Activated naive CD4-positive, alpha-beta T cell treated with anti-CD3 and anti-CD28 coated beads for 36 hours (primary cell): ENCODE measurements around the gene PANK2. TPM values are rescaled to one million over a fixed set of nuclear protein-coding genes. Genes with fewer than 3 reads are reported as not detected.
"Not testable (repeated sequence)": the region's sequence is repeated elsewhere in the genome, so short reads cannot be mapped to it uniquely, and the experiment has no call there.

Experiments
- CTCF ChIA-PET: fragments of 350-600 bp; sonication (Branson Sonifier 250); formaldehyde crosslinking; loops from one replicate; lab custom pipeline; 2021; ENCODE audit warnings: antibody characterized with exemption; lab: Charles Lee
- DNase-seq: peaks from one replicate; pipeline ENCODE4 v3.0.0-alpha.2; 2020
- H3K27ac Mint-ChIP-seq: one replicate; pipeline ENCODE4 v1.8.0; 2021; ENCODE audit warnings: mild to moderate bottlenecking, mixed read lengths
- H3K27me3 Mint-ChIP-seq: one replicate; pipeline ENCODE4 v1.8.0; 2021; ENCODE audit warnings: low read depth, mixed read lengths
- H3K36me3 Mint-ChIP-seq: one replicate; pipeline ENCODE4 v1.8.0; 2021; ENCODE audit warnings: low read depth, mixed read lengths
- H3K4me1 Mint-ChIP-seq: one replicate; pipeline ENCODE4 v1.8.0; 2021; ENCODE audit warnings: low read depth, mixed read lengths
- H3K4me3 Mint-ChIP-seq: one replicate; pipeline ENCODE4 v1.8.0; 2021; ENCODE audit warnings: mild to moderate bottlenecking, moderate library complexity, mixed read lengths
- H3K9me3 Mint-ChIP-seq: one replicate; pipeline ENCODE4 v1.8.0; 2021; ENCODE audit warnings: mixed read lengths
- intact Hi-C: fragments of 100-400 bp; cut with micrococcal nuclease; formaldehyde crosslinking; loops from one replicate; pipeline ENCODE4 v1.15.1; 2023
- total RNA-seq, 2 experiments: library from RNA; stranded (reverse); gene quantifications; one replicate each; pipeline ENCODE4 v1.2.3, GENCODE V29; 2021

The PANK2 gene
- total RNA-seq, 2 experiments from 2014 or later: 39.8 to 44.7 TPM

GRCh38 chr20:3906744-3907721 is 17.8 kb downstream of the PANK2 start:
- H3K27me3 Mint-ChIP-seq, H3K9me3 Mint-ChIP-seq: not testable (repeated sequence)
- intact Hi-C loops: loop anchor here (1.0 to 5.0 kb wide), 8 partner anchors 8 to 175 kb away; partner anchors contain the start of genes CDC25B and PANK2
- peaks cover 40% of the 10 kb centered on the region for H3K36me3 Mint-ChIP-seq
- H3K4me1 Mint-ChIP-seq: peaks cover 68% of the 10 kb centered on the region
- CTCF ChIA-PET: interaction anchor here (0.6 to 1.0 kb wide), 3 partner anchors 10 to 99 kb away, joined by 3 to 4 read pairs (median 4); no protein-coding TSS in a partner anchor
- H3K4me3 Mint-ChIP-seq: peak overlapping the region; percentile 49
- peak; percentile 74 for DNase-seq
- H3K27ac Mint-ChIP-seq: peak overlapping the region; percentile 93

DNA sequence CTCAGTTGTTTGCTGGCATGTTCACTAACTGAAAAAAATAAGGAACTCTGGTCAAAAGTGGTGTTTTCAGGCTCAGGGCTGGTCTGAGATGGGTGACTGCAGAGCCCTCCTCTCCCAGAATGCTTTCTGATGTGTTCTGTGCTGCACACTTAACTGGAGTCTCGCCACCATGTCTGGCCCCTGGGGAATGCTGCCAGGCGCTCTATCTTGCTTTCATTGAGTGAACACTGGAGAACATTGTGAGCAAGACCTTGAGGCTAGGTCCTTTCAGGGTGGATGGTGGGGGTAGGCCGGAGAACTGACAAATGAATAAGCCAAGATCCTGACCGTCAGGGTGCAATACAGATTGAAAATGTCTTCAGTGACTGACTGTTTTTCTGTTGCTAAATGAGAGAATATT is 19.5 kb downstream of the PANK2 start:
- Mint-ChIP-seq H3K27ac (peak overlapping the region; percentile 39), H3K4me1 (peaks cover 57% of the 10 kb centered on the region), H3K36me3 (peaks cover 50% of the 10 kb centered on the region), H3K27me3 (no peaks in the 10 kb centered on the region), H3K4me3 (no peak overlapping the region), H3K9me3 (no peaks in the 10 kb centered on the region)
- intact Hi-C loops: loop anchor here (5.0 kb wide), 2 partner anchors 104 to 111 kb away; partner anchors contain the start of gene CDC25B
- no peak for DNase-seq
- CTCF ChIA-PET: no interaction called here

GRCh38 chr20:3909952-3910366 is 20.8 kb downstream of the PANK2 start:
- no peaks in the 10 kb centered on the region for H3K27me3 Mint-ChIP-seq
- no peak for DNase-seq
- H3K9me3 Mint-ChIP-seq: no peaks in the 10 kb centered on the region
- H3K27ac Mint-ChIP-seq: no peak overlapping the region
- CTCF ChIA-PET: interaction anchor here (0.7 kb wide), 2 partner anchors 67 to 86 kb away, joined by 3 to 6 read pairs; no protein-coding TSS in a partner anchor
- H3K4me1 Mint-ChIP-seq: peaks cover 59% of the 10 kb centered on the region
- no peak overlapping the region for H3K4me3 Mint-ChIP-seq
- intact Hi-C loops: loop anchor here (5.0 kb wide), 2 partner anchors 102 to 113 kb away; partner anchors contain the start of gene CDC25B
- H3K36me3 Mint-ChIP-seq: peaks cover 59% of the 10 kb centered on the region

DNA sequence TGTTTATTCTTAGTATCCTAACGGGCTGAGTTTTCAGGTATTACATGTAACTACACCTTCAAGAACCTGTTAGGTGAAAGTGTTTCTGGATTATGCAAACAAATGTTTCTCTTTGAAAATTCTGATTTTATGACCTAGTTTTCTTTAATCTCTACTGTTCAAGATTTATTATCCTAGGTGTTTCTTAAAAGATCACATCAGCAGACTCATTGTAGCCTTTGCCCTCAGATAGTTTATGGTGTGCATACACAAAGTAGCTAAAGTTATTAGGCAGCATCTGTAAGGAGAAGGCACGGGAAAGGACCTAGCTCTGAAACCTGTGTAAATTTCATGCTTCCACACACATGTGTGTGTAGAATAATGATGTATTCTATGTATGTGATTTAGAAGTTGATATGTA is 21.7 kb downstream of the PANK2 start:
- CTCF ChIA-PET: no interaction called here
- H3K27me3 Mint-ChIP-seq: no peaks in the 10 kb centered on the region
- H3K36me3 Mint-ChIP-seq: peaks cover 64% of the 10 kb centered on the region
- intact Hi-C loops: no loop called here
- no peak for DNase-seq
- no peaks in the 10 kb centered on the region for H3K9me3 Mint-ChIP-seq
- no peak overlapping the region for H3K4me3 Mint-ChIP-seq
- H3K4me1 Mint-ChIP-seq: peaks cover 63% of the 10 kb centered on the region
- H3K27ac Mint-ChIP-seq: no peak overlapping the region

- no peaks in the 10 kb centered on the region for H3K9me3 Mint-ChIP-seq
- peak overlapping the region; percentile 39 for H3K27ac Mint-ChIP-seq
- H3K4me1 Mint-ChIP-seq: peaks cover 61% of the 10 kb centered on the region
- H3K27me3 Mint-ChIP-seq: no peaks in the 10 kb centered on the region
- intact Hi-C loops: no loop called here
- CTCF ChIA-PET: no interaction called here
- DNase-seq: no peak
- peaks cover 66% of the 10 kb centered on the region for H3K36me3 Mint-ChIP-seq
- no peak overlapping the region for H3K4me3 Mint-ChIP-seq
Observed at GRCh38 chr20:3911956-3912355, 22.8 kb downstream of the PANK2 start.

- intact Hi-C loops: no loop called here
- no peaks in the 10 kb centered on the region for H3K9me3 Mint-ChIP-seq
- peak overlapping the region; percentile 34 for H3K27ac Mint-ChIP-seq
- no peak overlapping the region for H3K4me3 Mint-ChIP-seq
- no peaks in the 10 kb centered on the region for H3K27me3 Mint-ChIP-seq
- peaks cover 56% of the 10 kb centered on the region for H3K36me3 Mint-ChIP-seq
- no peak for DNase-seq
- peaks cover 49% of the 10 kb centered on the region for H3K4me1 Mint-ChIP-seq
- CTCF ChIA-PET: no interaction called here
Observed at GRCh38 chr20:3914446-3914845, 25.3 kb downstream of the PANK2 start.

- intact Hi-C loops: loop anchor here (1.0 kb wide), 1 partner anchor 8 kb away; no protein-coding TSS in a partner anchor
- peaks cover 43% of the 10 kb centered on the region for H3K4me1 Mint-ChIP-seq
- no peak overlapping the region for H3K4me3 Mint-ChIP-seq
- no peaks in the 10 kb centered on the region for H3K9me3 Mint-ChIP-seq
- H3K27me3 Mint-ChIP-seq: no peaks in the 10 kb centered on the region
- DNase-seq: no peak
- H3K36me3 Mint-ChIP-seq: peaks cover 50% of the 10 kb centered on the region
- H3K27ac Mint-ChIP-seq: peak overlapping the region; percentile 55
- CTCF ChIA-PET: interaction anchor here (0.7 kb wide), 1 partner anchor 53 kb away, joined by 4 read pairs; no protein-coding TSS in a partner anchor
Observed at GRCh38 chr20:3915691-3916090, 26.5 kb downstream of the PANK2 start.

GRCh38 chr20:3916364-3916763 is 27.2 kb downstream of the PANK2 start:
- H3K36me3 Mint-ChIP-seq: peaks cover 45% of the 10 kb centered on the region
- intact Hi-C loops: no loop called here
- DNase-seq: no peak
- no peaks in the 10 kb centered on the region for H3K9me3 Mint-ChIP-seq
- CTCF ChIA-PET: interaction anchor here (1.1 kb wide), 1 partner anchor 169 kb away, joined by 5 read pairs; no protein-coding TSS in a partner anchor
- peaks cover 43% of the 10 kb centered on the region for H3K4me1 Mint-ChIP-seq
- H3K27me3 Mint-ChIP-seq: no peaks in the 10 kb centered on the region
- no peak overlapping the region for H3K27ac Mint-ChIP-seq
- no peak overlapping the region for H3K4me3 Mint-ChIP-seq

DNA sequence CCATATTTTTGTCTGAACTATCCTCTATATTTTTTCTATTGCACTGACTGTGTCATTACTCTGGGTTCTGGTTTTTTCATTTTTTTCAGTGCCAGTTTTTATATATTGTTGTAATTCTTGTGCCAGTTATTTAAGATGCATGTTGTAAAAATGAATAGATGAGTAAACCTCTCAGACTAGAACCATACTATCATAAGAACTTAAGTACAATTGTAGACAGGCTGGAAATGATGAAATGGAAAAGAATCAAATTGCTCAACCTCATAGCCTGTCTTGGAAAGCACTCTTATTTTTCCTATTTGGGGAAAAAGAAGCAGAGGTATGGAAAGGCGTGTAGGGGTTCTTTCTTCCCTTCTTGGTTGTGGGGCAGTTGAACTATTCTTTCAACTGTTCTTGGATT is 30.2 kb downstream of the PANK2 start:
- H3K27me3 Mint-ChIP-seq: no peaks in the 10 kb centered on the region
- H3K4me3 Mint-ChIP-seq: no peak overlapping the region
- H3K36me3 Mint-ChIP-seq: peaks cover 36% of the 10 kb centered on the region
- H3K9me3 Mint-ChIP-seq: no peaks in the 10 kb centered on the region
- no peak for DNase-seq
- CTCF ChIA-PET: no interaction called here
- peak overlapping the region; percentile 10 for H3K27ac Mint-ChIP-seq
- H3K4me1 Mint-ChIP-seq: peaks cover 53% of the 10 kb centered on the region
- intact Hi-C loops: no loop called here

DNA sequence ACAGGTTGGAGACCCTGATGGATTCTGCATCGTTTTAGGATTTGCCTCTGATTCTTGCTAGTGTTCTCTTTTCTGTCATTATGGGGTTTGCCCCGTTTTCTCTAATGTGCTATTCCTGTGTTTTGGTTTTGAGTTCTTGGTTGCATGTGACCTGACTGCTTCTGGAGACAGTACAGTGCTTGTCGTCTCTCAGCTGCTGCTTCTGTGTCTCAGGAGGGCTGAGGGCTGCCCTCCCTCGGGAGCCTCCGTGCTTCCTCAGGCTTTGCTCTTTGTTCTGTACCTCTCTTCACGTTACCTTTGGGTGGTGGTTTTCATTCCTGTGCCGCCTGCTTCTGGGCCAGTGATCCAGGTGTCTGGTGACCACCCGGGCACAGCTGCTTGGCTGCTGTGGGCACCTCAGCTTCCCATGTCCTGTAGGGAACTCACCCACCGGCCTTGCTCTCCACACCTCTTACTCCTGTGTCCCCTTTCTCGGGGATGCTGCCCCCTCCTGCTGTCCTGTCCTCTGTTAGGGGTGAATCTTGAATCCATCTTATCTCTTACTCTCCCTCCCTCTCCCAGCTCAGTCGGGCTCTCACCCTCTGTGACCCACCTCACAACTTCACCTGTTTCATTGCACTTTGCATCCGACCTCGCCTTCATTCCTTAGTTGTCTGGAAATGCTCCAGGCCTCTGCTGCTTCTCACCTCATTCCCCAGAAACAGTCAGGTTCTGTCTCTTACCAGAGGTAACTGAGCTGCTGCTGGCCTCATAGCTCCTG is 33.2 kb downstream of the PANK2 start:
- H3K4me1 Mint-ChIP-seq: peaks cover 42% of the 10 kb centered on the region
- no peaks in the 10 kb centered on the region for H3K27me3 Mint-ChIP-seq
- intact Hi-C loops: no loop called here
- peaks cover 23% of the 10 kb centered on the region for H3K36me3 Mint-ChIP-seq
- H3K4me3 Mint-ChIP-seq: no peak overlapping the region
- CTCF ChIA-PET: interaction anchor here (1.2 kb wide), 1 partner anchor 101 kb away, joined by 4 read pairs; no protein-coding TSS in a partner anchor
- peak overlapping the region; percentile 52 for H3K27ac Mint-ChIP-seq
- no peaks in the 10 kb centered on the region for H3K9me3 Mint-ChIP-seq
- DNase-seq: no peak

GRCh38 chr20:3922983-3923339 is 33.8 kb downstream of the PANK2 start:
- intact Hi-C loops: no loop called here
- Mint-ChIP-seq H3K9me3 (no peaks in the 10 kb centered on the region), H3K4me3 (no peak overlapping the region), H3K27me3 (no peaks in the 10 kb centered on the region), H3K4me1 (peaks cover 46% of the 10 kb centered on the region), H3K27ac (peak overlapping the region; percentile 52), H3K36me3 (peaks cover 23% of the 10 kb centered on the region)
- no peak for DNase-seq
- CTCF ChIA-PET: no interaction called here

GRCh38 chr20:3923818-3924217 is 34.6 kb downstream of the PANK2 start:
- no peak for DNase-seq
- Mint-ChIP-seq H3K9me3 (no peaks in the 10 kb centered on the region), H3K4me3 (no peak overlapping the region), H3K27ac (peak overlapping the region; percentile 62), H3K4me1 (peaks cover 44% of the 10 kb centered on the region), H3K36me3 (peaks cover 24% of the 10 kb centered on the region), H3K27me3 (no peaks in the 10 kb centered on the region)
- intact Hi-C loops: no loop called here
- CTCF ChIA-PET: no interaction called here
